SK-N-SH treated with all-trans-retinoic acid at 6 μM for 48 hours (cell line): ENCODE measurements around the gene POLH.
A peak's percentile ranks its signal among the peaks of the same experiment; 100 is the strongest.
"Not testable (repeated sequence)": the region's sequence is repeated elsewhere in the genome, so short reads cannot be mapped to it uniquely, and the experiment has no call there.

Experiments used
- ATAC-seq: fragments of 200-7000 bp; cut with Tn5 transposase; 3 replicates; pipeline ENCODE4 v1.9.1; 2020; ENCODE audit warnings: mild to moderate bottlenecking, moderate library complexity
- ARNTL ChIP-seq: fragments of 450-650 bp; formaldehyde crosslinking; IDR thresholded peaks from 2 replicates; pipeline ENCODE4 v1.5.0; 2020; ENCODE audit warnings: low read depth, mild to moderate bottlenecking, moderate library complexity, borderline replicate concordance
- BACH2 ChIP-seq: fragments of 250-450 bp; sonication (Bioruptor Pico); IDR thresholded peaks from 2 replicates; pipeline ENCODE4 v1.9.0; 2021; ENCODE audit warnings: mild to moderate bottlenecking, borderline replicate concordance
- CSDC2 ChIP-seq: fragments of 250-450 bp; sonication (Bioruptor Pico); IDR thresholded peaks from 2 replicates; pipeline ENCODE4 v1.5.0; 2020; ENCODE audit warnings: mild to moderate bottlenecking, moderate library complexity
- ESRRG ChIP-seq: fragments of 250-450 bp; sonication (Bioruptor Pico); IDR thresholded peaks from 2 replicates; pipeline ENCODE4 v1.6.1; 2021; ENCODE audit warnings: mild to moderate bottlenecking
- OSR1 ChIP-seq: fragments of 250-450 bp; sonication (Bioruptor Pico); IDR thresholded peaks from 2 replicates; pipeline ENCODE4 v1.8.0; 2022; ENCODE audit warnings: moderate library complexity, mild to moderate bottlenecking, inconsistent platforms
- PPARA ChIP-seq: fragments of 250-450 bp; sonication (Bioruptor Pico); IDR thresholded peaks from 2 replicates; pipeline ENCODE4 v1.5.0; 2020; ENCODE audit warnings: mild to moderate bottlenecking, borderline replicate concordance
- RARB ChIP-seq: fragments of 250-450 bp; sonication (Bioruptor Pico); IDR thresholded peaks from 2 replicates; pipeline ENCODE4 v1.8.0; 2021; ENCODE audit warnings: mild to moderate bottlenecking, moderate library complexity
- SNAI2 ChIP-seq: fragments of 250-450 bp; sonication (Bioruptor Pico); IDR thresholded peaks from 2 replicates; pipeline ENCODE4 v1.5.0; 2020; ENCODE audit warnings: mild to moderate bottlenecking, moderate library complexity
- ZFP3 ChIP-seq: fragments of 250-450 bp; sonication (Bioruptor Pico); IDR thresholded peaks from 2 replicates; pipeline ENCODE4 v1.5.0; 2020; ENCODE audit warnings: mild to moderate bottlenecking, moderate library complexity
- ZNF70 ChIP-seq: fragments of 450-650 bp; formaldehyde crosslinking; IDR thresholded peaks from 2 replicates; pipeline ENCODE4 v1.5.0; 2020; ENCODE audit warnings: mild to moderate bottlenecking, moderate library complexity
- ZNF8 ChIP-seq: fragments of 450-650 bp; formaldehyde crosslinking; IDR thresholded peaks from 2 replicates; pipeline ENCODE4 v1.5.0; 2020; ENCODE audit warnings: mild to moderate bottlenecking, moderate library complexity
- TF ChIP-seq, protein P1 (sequence below): fragments of 250-450 bp; sonication (Bioruptor Pico); IDR thresholded peaks from 2 replicates; pipeline ENCODE4 v1.5.0; 2020; ENCODE audit warnings: mild to moderate bottlenecking, moderate library complexity
- TF ChIP-seq, protein P2 (sequence below): fragments of 250-450 bp; sonication (Bioruptor Pico); IDR thresholded peaks from 2 replicates; pipeline ENCODE4 v1.8.0; 2021; ENCODE audit warnings: low read depth, mild to moderate bottlenecking, moderate library complexity, borderline replicate concordance
- TF ChIP-seq, protein P3 (sequence below): fragments of 250-450 bp; sonication (Bioruptor Pico); IDR thresholded peaks from 2 replicates; pipeline ENCODE4 v1.8.0; 2020; ENCODE audit warnings: mild to moderate bottlenecking, moderate library complexity, borderline replicate concordance
- TF ChIP-seq, protein P4 (sequence below): fragments of 250-450 bp; sonication (Bioruptor Pico); IDR thresholded peaks from 2 replicates; pipeline ENCODE4 v1.5.1; 2021; ENCODE audit warnings: mild to moderate bottlenecking, moderate library complexity

The POLH gene

GRCh38 chr6:43629104-43629504 is 53.1 kb downstream of the POLH start, which contains the start of gene GTPBP2:
Gene GTPBP2, minus strand, starts transcription at chr6:43629264. Its CDS starts 102 bp downstream, at chr6:43629162.
- ATAC-seq, result peak; percentile 91
- no peak for TF ChIP-seq ZNF8 (CRISPR knock-in tag)
- no peak for TF ChIP-seq PPARA (CRISPR knock-in tag)
- TF ChIP-seq, protein P1, sequence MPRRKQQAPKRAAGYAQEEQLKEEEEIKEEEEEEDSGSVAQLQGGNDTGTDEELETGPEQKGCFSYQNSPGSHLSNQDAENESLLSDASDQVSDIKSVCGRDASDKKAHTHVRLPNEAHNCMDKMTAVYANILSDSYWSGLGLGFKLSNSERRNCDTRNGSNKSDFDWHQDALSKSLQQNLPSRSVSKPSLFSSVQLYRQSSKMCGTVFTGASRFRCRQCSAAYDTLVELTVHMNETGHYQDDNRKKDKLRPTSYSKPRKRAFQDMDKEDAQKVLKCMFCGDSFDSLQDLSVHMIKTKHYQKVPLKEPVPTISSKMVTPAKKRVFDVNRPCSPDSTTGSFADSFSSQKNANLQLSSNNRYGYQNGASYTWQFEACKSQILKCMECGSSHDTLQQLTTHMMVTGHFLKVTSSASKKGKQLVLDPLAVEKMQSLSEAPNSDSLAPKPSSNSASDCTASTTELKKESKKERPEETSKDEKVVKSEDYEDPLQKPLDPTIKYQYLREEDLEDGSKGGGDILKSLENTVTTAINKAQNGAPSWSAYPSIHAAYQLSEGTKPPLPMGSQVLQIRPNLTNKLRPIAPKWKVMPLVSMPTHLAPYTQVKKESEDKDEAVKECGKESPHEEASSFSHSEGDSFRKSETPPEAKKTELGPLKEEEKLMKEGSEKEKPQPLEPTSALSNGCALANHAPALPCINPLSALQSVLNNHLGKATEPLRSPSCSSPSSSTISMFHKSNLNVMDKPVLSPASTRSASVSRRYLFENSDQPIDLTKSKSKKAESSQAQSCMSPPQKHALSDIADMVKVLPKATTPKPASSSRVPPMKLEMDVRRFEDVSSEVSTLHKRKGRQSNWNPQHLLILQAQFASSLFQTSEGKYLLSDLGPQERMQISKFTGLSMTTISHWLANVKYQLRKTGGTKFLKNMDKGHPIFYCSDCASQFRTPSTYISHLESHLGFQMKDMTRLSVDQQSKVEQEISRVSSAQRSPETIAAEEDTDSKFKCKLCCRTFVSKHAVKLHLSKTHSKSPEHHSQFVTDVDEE, result 0 out of 2 replicates have a peak, but pooled peaks have one; percentile 29

DNA sequence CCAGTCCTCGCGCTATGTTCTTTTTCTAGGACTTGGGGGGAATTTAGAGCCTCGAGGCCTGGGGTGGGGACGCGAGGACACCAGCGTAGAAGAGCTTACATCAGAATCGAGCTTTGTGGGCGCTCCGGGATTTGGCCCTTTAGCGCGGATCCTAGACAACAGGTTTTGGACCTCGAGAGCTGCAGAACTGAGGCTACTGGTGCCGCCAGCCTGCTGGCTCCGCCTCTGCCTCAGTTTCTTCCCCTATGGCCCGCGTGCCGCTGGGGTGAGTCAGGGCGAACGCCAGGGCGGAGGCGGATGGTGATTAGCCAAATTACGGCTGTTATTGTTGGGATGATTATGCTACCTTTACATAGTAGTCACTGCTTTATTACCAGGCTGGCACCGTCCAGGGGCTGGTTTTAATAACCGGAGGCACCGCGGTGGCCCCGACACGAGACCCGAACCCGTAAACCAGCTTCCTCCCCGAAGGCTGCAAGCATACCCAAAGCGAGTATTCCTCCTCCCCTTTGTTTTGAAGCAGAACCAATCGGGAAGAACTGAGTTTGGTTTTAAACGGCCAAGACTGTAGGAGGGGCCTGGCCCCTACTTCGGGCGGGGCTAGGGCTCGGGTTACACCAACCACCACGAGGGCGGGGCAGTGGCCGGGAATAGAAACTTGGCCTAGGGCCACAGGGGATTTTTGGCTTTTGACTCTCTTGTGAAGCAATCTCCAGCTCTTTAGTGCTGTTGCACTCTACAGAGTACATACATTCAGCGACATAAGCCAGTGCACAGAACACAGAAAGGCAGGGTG is 53.7 kb downstream of the POLH start:
- TF ChIP-seq BACH2 (CRISPR knock-in tag) (no peak), ZFP3 (CRISPR knock-in tag) (0 out of 2 replicates have a peak, but pooled peaks have one; percentile 47)
- TF ChIP-seq, all 23 proteins: peak for 1
- peak; percentile 91 for ATAC-seq

GRCh38 chr6:43630980-43631619 is 55.1 kb downstream of the POLH start:
- TF ChIP-seq CSDC2 (CRISPR knock-in tag), result no peak
- no peak for TF ChIP-seq BACH2 (CRISPR knock-in tag)
- TF ChIP-seq RARB, result no peak
- TF ChIP-seq, protein P1, result no peak
- no peak for TF ChIP-seq ARNTL (CRISPR knock-in tag)
- no peak for ATAC-seq

DNA sequence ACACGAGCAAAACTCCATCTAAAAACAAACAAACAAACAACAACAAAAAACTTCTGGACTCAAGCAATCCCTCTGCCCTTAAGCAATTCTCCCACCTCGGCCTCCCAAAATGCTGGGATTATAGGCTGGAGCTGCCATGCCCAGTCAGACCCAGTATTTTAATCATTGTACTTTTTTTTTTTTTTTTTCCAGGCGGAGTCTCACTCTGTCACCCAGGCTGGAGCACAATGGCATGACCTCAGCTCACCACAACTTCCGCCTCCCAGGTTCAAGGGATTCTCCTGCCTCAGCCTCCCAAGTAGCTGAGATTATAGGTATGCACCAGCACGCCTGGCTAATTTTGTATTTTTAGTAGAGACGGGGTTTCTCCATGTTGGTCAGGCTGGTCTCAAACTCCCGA is 57.0 kb downstream of the POLH start:
- not testable (repeated sequence) for ATAC-seq

DNA sequence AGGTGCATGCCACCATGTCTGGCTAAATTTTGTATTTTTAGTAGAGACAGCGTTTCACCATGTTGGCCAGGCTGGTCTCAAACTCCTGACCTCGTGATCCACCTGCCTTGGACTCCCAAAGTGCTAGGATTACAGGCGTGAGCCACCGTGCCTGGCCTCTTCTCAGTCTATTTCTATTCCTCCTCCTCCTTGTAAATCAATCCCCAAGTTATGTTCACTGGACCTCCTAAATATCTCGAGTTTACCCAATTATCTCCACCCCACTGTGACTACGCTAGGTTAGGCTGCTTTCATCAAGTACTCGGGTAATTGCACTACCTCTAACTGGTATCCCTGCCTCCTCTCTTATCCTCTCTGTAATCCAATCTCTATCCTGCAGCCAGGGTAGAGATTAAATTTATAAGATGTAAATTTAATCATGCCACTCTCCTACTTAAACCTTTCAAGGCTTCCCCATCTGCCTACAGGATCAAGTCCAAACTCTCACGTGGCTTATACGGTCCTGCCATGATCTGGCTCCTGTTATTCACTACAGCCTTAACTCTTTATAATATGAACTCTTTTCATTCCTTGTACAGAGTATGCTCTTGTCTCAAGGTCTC is 58.8 kb downstream of the POLH start:
- no peak for ATAC-seq
- no peak for TF ChIP-seq SNAI2 (CRISPR knock-in tag)
- no peak for TF ChIP-seq ZNF8 (CRISPR knock-in tag)
- TF ChIP-seq ESRRG (CRISPR knock-in tag), result no peak
- TF ChIP-seq OSR1 (CRISPR knock-in tag), result no peak

DNA sequence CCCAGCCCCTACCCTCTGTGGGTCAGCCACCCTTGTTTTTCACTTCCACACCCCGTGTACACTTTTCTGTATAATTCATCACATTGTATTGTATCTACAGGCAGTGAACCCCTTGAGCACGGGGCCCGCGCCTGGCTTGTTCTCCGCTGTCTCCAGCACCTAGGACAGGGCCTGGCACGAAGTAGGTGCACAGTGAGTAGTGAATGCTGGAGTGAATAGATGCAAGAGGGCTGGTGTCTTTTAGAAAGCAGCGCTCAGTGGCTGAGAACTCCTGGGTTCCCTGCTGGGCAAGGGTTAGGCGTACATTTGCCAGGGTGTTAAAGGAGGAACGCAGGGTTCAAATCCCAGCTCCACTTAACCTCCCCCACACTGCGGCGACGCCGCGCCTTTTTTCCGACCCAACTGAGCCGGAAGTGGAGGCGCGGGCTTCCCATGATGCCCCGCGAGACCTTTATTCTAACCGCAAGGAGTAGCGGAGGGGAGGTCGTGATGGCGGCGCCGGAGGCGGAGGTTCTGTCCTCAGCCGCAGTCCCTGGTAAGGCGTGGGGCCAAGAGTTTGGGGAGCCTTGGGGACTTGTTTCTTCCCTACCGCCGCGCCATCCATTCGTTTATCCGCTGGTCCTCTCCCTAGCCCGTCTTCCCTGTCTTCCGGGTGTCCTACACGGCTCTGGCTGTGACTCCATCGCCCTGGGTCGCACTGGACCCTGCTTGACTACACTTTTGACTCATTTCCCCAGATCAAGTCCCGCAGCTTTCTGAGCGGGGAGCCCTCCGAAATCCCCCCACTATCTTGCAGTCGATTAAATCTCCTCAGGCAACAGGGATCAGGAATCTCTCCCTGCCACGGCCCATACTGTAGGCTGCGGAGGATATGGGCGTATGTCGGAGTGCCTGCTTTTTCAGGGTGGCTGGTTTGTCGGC is 59.7 kb downstream of the POLH start, which contains the start of gene MAD2L1BP:
Gene MAD2L1BP, plus strand, starts transcription at position 454 of the 921 bp plus-strand sequence. Its CDS starts 36 bp downstream, at position 490.
- ATAC-seq, result peak; percentile 92
- TF ChIP-seq ESRRG (CRISPR knock-in tag) (no peak), ZNF70 (CRISPR knock-in tag) (peak; percentile 59)
- TF ChIP-seq, all 23 proteins: peak for 1

GRCh38 chr6:43636308-43636659 is 60.3 kb downstream of the POLH start:
- ATAC-seq, result peak; percentile 43
- TF ChIP-seq, protein P2, sequence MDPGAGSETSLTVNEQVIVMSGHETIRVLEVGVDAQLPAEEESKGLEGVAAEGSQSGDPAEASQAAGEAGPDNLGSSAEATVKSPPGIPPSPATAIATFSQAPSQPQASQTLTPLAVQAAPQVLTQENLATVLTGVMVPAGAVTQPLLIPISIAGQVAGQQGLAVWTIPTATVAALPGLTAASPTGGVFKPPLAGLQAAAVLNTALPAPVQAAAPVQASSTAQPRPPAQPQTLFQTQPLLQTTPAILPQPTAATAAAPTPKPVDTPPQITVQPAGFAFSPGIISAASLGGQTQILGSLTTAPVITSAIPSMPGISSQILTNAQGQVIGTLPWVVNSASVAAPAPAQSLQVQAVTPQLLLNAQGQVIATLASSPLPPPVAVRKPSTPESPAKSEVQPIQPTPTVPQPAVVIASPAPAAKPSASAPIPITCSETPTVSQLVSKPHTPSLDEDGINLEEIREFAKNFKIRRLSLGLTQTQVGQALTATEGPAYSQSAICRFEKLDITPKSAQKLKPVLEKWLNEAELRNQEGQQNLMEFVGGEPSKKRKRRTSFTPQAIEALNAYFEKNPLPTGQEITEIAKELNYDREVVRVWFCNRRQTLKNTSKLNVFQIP, result no peak
- TF ChIP-seq OSR1 (CRISPR knock-in tag) (no peak), SNAI2 (CRISPR knock-in tag) (no peak), BACH2 (CRISPR knock-in tag) (no peak)
- TF ChIP-seq, protein P3, sequence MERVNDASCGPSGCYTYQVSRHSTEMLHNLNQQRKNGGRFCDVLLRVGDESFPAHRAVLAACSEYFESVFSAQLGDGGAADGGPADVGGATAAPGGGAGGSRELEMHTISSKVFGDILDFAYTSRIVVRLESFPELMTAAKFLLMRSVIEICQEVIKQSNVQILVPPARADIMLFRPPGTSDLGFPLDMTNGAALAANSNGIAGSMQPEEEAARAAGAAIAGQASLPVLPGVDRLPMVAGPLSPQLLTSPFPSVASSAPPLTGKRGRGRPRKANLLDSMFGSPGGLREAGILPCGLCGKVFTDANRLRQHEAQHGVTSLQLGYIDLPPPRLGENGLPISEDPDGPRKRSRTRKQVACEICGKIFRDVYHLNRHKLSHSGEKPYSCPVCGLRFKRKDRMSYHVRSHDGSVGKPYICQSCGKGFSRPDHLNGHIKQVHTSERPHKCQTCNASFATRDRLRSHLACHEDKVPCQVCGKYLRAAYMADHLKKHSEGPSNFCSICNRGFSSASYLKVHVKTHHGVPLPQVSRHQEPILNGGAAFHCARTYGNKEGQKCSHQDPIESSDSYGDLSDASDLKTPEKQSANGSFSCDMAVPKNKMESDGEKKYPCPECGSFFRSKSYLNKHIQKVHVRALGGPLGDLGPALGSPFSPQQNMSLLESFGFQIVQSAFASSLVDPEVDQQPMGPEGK, result no peak
- TF ChIP-seq, protein P4, sequence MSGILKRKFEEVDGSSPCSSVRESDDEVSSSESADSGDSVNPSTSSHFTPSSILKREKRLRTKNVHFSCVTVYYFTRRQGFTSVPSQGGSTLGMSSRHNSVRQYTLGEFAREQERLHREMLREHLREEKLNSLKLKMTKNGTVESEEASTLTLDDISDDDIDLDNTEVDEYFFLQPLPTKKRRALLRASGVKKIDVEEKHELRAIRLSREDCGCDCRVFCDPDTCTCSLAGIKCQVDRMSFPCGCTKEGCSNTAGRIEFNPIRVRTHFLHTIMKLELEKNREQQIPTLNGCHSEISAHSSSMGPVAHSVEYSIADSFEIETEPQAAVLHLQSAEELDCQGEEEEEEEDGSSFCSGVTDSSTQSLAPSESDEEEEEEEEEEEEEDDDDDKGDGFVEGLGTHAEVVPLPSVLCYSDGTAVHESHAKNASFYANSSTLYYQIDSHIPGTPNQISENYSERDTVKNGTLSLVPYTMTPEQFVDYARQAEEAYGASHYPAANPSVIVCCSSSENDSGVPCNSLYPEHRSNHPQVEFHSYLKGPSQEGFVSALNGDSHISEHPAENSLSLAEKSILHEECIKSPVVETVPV (CRISPR knock-in tag), result no peak
